CD4-positive, alpha-beta T cell (primary cell): Measurements from ENCODE around the gene PTPRT. TPM values are rescaled to one million over a fixed set of nuclear protein-coding genes. Genes with fewer than 3 reads are reported as not detected.

ENCODE experiments used
- ATAC-seq: fragments of 200-7000 bp; cut with Tn5 transposase; one replicate; pipeline ENCODE4 v1.10.0; 2022; ENCODE audit warnings: mild to moderate bottlenecking; ENCODE audit not compliant: poor library complexity
- CTCF ChIA-PET: fragments of 350-600 bp; sonication (Branson Sonifier 250); formaldehyde crosslinking; loops from one replicate; lab custom pipeline; 2021; ENCODE audit warnings: antibody characterized with exemption, inconsistent platforms; lab: Charles Lee
- POLR2A ChIA-PET: fragments of 350-600 bp; sonication (Branson Sonifier 250); formaldehyde crosslinking; loops from one replicate; lab custom pipeline; 2021; ENCODE audit warnings: antibody characterized with exemption, inconsistent platforms; lab: Charles Lee
- DNase-seq, 14 experiments: peaks; one replicate each; pipeline ENCODE4 v3.0.0-alpha.2; 2013 to 2020; ENCODE audit warnings: mixed read lengths in 2 of 14
- H3K27ac ChIP-seq, 2 donors: one replicate each; pipeline versions ENCODE4 v1.5.1 to v1.7.0; 2013; ENCODE audit warnings: low read length in 2 of 2, low read depth in 1 of 2, mild to moderate bottlenecking in 1 of 2
- H3K27me3 ChIP-seq, 2 experiments: 1 replicate in 1 of 2; 2 replicates in 1 of 2; pipeline versions ENCODE4 v1.6.1 to v1.7.0; 2013; ENCODE audit warnings: low read length in 2 of 2, control low read depth in 1 of 2, mild to moderate bottlenecking in 1 of 2, moderate library complexity in 1 of 2; ENCODE audit not compliant: insufficient read depth in 2 of 2, control insufficient read depth in 1 of 2
- H3K36me3 ChIP-seq: one replicate; pipeline ENCODE4 v1.6.1; 2013; ENCODE audit warnings: low read length, control low read depth; ENCODE audit not compliant: insufficient read depth
- H3K4me1 ChIP-seq: one replicate; pipeline ENCODE4 v1.6.1; 2013; ENCODE audit warnings: low read length, control low read depth; ENCODE audit not compliant: insufficient read depth
- H3K4me3 ChIP-seq: one replicate; pipeline ENCODE4 v1.5.1; 2013; ENCODE audit warnings: mild to moderate bottlenecking, low read length, moderate library complexity
- H3K9me3 ChIP-seq, 2 experiments: 1 replicate in 1 of 2; 2 replicates in 1 of 2; pipeline versions ENCODE4 v1.6.1 to v1.7.0; 2013; ENCODE audit warnings: low read length in 2 of 2, mild to moderate bottlenecking in 2 of 2, control low read depth in 1 of 2, moderate library complexity in 1 of 2; ENCODE audit not compliant: control insufficient read depth in 1 of 2, insufficient read depth in 1 of 2
- H3K27ac Mint-ChIP-seq: one replicate; pipeline ENCODE4 v1.8.0; 2020; ENCODE audit warnings: mixed read lengths
- H3K27me3 Mint-ChIP-seq: one replicate; pipeline ENCODE4 v1.8.0; 2021; ENCODE audit warnings: mixed read lengths
- H3K36me3 Mint-ChIP-seq: one replicate; pipeline ENCODE4 v1.8.0; 2021; ENCODE audit warnings: low read depth, mixed read lengths
- H3K4me1 Mint-ChIP-seq: one replicate; pipeline ENCODE4 v1.8.0; 2021; ENCODE audit warnings: low read depth, mixed read lengths
- H3K4me3 Mint-ChIP-seq: one replicate; pipeline ENCODE4 v1.8.0; 2020; ENCODE audit warnings: mild to moderate bottlenecking, mixed read lengths
- H3K9me3 Mint-ChIP-seq: one replicate; pipeline ENCODE4 v1.8.0; 2020; ENCODE audit warnings: mixed read lengths
- CTCF ChIP-seq: fragments of 200-600 bp; IDR thresholded peaks from one replicate; pipeline ENCODE4 v1.8.0; 2022; ENCODE audit warnings: antibody characterized with exemption, mild to moderate bottlenecking
- intact Hi-C, 2 experiments: fragments of 100-400 bp; cut with DNase I in 1 of 2; cut with micrococcal nuclease in 1 of 2; formaldehyde crosslinking; loops; one replicate each; pipeline versions ENCODE4 v1.15.1 to v1.9.0; 2023 to 2025; cut with DNase I, micrococcal nuclease
- total RNA-seq, 174 experiments: library from RNA in 2 of 174; stranded (reverse) in 2 of 174; gene quantifications; one replicate each; pipeline ENCODE4 v1.2.3 and lab custom pipeline; 2021 to 2026

Gene PTPRT
- total RNA-seq, 2 experiments from 2014 or later = not detected

- ChIA-PET CTCF (no interaction called here), POLR2A (no interaction called here)
- no peak overlapping the region for H3K27ac Mint-ChIP-seq
- intact Hi-C loops = no loop called here
- Histone ChIP-seq H3K4me3 (no peak overlapping the region), H3K27ac (no peak overlapping the region), H3K4me1 (no peaks in the 10 kb centered on the region), H3K9me3 (peaks cover 0 to under 1% of the 10 kb centered on the region in 2 experiments), H3K36me3 (no peaks in the 10 kb centered on the region), H3K27me3 (no peaks in the 10 kb centered on the region)
- H3K36me3 Mint-ChIP-seq = no peaks in the 10 kb centered on the region
- DNase-seq = no peak
- H3K4me3 Mint-ChIP-seq = no peak overlapping the region
- ATAC-seq = no peak
- no peak for TF ChIP-seq CTCF
- no peaks in the 10 kb centered on the region for H3K9me3 Mint-ChIP-seq
- no peaks in the 10 kb centered on the region for H3K4me1 Mint-ChIP-seq
- H3K27me3 Mint-ChIP-seq = no peaks in the 10 kb centered on the region
These were observed 134.4 kb downstream of the PTPRT start for GRCh38 chr20:43055181-43055884.

- H3K9me3 ChIP-seq = peaks cover 0 to 13% of the 10 kb centered on the region in 2 experiments
- H3K9me3 Mint-ChIP-seq = no peaks in the 10 kb centered on the region
- no peak overlapping the region for H3K4me3 Mint-ChIP-seq
- no peak for TF ChIP-seq CTCF
- no peak overlapping the region for H3K4me3 ChIP-seq
- H3K27ac ChIP-seq = no peak overlapping the region
- H3K27ac Mint-ChIP-seq = no peak overlapping the region
- H3K36me3 Mint-ChIP-seq = no peaks in the 10 kb centered on the region
- DNase-seq (no peak), ATAC-seq (no peak)
- CTCF ChIA-PET = no interaction called here
- H3K4me1 ChIP-seq = no peaks in the 10 kb centered on the region
- H3K4me1 Mint-ChIP-seq = no peaks in the 10 kb centered on the region
- H3K27me3 ChIP-seq = no peaks in the 10 kb centered on the region
- intact Hi-C loops = no loop called here
- H3K27me3 Mint-ChIP-seq = peaks cover 4% of the 10 kb centered on the region
- POLR2A ChIA-PET = no interaction called here
- no peaks in the 10 kb centered on the region for H3K36me3 ChIP-seq
These were observed 137.2 kb downstream of the PTPRT start for GRCh38 chr20:43052532-43052931.

GRCh38 chr20:43046966-43047365 is 142.7 kb downstream of the PTPRT start:
- no peak overlapping the region for H3K4me3 Mint-ChIP-seq
- Histone ChIP-seq H3K4me3 (no peak overlapping the region), H3K36me3 (no peaks in the 10 kb centered on the region), H3K4me1 (no peaks in the 10 kb centered on the region), H3K9me3 (peaks cover 0 to 26% of the 10 kb centered on the region in 2 experiments), H3K27me3 (peaks cover 0 to 2% of the 10 kb centered on the region in 2 experiments), H3K27ac (no peak overlapping the region)
- no peak overlapping the region for H3K27ac Mint-ChIP-seq
- H3K9me3 Mint-ChIP-seq = peaks cover 2% of the 10 kb centered on the region
- peaks cover 11% of the 10 kb centered on the region for H3K27me3 Mint-ChIP-seq
- DNase-seq (no peak), ATAC-seq (no peak)
- POLR2A ChIA-PET = no interaction called here
- H3K36me3 Mint-ChIP-seq = no peaks in the 10 kb centered on the region
- no peaks in the 10 kb centered on the region for H3K4me1 Mint-ChIP-seq
- intact Hi-C loops = no loop called here
- CTCF ChIA-PET = no interaction called here
- TF ChIP-seq CTCF = no peak
